ENCODE data around the gene WSB1.

DNA sequence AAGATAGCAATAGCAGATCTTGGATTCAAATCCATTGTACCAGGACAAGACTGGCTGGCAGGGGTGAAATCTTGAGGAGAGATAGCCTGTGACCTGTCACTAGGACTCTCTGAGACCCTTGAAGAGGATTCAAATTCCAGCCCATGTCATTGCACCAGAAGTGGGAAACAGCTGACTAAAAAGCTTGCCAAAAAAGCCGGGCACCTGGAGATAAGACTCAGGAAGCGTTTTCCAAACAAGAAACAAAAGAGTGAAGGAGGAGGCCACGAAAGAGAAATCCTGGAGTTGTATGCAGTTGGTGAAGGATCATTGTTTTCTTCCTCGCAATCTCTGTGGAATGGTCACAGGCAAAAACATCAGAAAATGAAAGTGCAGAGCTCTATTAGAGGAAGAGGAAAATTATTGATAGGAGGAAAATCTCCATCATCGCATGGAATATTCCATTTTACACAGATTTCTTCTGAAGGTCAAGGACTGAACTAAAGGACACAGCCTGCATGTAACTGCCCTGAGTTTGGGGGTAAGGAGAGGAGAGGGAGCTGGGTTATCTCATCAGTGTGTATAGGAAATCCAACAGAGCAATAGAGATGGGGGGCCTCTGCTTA, 9.0 kb upstream of the WSB1 start:
- TF ChIP-seq, protein P1, sequence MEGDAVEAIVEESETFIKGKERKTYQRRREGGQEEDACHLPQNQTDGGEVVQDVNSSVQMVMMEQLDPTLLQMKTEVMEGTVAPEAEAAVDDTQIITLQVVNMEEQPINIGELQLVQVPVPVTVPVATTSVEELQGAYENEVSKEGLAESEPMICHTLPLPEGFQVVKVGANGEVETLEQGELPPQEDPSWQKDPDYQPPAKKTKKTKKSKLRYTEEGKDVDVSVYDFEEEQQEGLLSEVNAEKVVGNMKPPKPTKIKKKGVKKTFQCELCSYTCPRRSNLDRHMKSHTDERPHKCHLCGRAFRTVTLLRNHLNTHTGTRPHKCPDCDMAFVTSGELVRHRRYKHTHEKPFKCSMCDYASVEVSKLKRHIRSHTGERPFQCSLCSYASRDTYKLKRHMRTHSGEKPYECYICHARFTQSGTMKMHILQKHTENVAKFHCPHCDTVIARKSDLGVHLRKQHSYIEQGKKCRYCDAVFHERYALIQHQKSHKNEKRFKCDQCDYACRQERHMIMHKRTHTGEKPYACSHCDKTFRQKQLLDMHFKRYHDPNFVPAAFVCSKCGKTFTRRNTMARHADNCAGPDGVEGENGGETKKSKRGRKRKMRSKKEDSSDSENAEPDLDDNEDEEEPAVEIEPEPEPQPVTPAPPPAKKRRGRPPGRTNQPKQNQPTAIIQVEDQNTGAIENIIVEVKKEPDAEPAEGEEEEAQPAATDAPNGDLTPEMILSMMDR (IDR thresholded peaks at IDR 0.05): no peak
- TF ChIP-seq YY1 (IDR thresholded peaks at IDR 0.05; ENCODE audit: low read depth) (no peak), CHD2 (IDR thresholded peaks at IDR 0.05; ENCODE audit: low read length, partially characterized antibody) (no peak), FOXJ3 (CRISPR knock-in tag; IDR thresholded peaks at IDR 0.05) (no peak), TAF1 (IDR thresholded peaks at IDR 0.05; ENCODE audit: borderline replicate concordance, low read depth, low read length) (no peak)
- TF ChIP-seq, protein P2, sequence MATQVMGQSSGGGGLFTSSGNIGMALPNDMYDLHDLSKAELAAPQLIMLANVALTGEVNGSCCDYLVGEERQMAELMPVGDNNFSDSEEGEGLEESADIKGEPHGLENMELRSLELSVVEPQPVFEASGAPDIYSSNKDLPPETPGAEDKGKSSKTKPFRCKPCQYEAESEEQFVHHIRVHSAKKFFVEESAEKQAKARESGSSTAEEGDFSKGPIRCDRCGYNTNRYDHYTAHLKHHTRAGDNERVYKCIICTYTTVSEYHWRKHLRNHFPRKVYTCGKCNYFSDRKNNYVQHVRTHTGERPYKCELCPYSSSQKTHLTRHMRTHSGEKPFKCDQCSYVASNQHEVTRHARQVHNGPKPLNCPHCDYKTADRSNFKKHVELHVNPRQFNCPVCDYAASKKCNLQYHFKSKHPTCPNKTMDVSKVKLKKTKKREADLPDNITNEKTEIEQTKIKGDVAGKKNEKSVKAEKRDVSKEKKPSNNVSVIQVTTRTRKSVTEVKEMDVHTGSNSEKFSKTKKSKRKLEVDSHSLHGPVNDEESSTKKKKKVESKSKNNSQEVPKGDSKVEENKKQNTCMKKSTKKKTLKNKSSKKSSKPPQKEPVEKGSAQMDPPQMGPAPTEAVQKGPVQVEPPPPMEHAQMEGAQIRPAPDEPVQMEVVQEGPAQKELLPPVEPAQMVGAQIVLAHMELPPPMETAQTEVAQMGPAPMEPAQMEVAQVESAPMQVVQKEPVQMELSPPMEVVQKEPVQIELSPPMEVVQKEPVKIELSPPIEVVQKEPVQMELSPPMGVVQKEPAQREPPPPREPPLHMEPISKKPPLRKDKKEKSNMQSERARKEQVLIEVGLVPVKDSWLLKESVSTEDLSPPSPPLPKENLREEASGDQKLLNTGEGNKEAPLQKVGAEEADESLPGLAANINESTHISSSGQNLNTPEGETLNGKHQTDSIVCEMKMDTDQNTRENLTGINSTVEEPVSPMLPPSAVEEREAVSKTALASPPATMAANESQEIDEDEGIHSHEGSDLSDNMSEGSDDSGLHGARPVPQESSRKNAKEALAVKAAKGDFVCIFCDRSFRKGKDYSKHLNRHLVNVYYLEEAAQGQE (IDR thresholded peaks at IDR 0.05; ENCODE audit: low read depth, low read length): no peak
- TF ChIP-seq, protein P3, sequence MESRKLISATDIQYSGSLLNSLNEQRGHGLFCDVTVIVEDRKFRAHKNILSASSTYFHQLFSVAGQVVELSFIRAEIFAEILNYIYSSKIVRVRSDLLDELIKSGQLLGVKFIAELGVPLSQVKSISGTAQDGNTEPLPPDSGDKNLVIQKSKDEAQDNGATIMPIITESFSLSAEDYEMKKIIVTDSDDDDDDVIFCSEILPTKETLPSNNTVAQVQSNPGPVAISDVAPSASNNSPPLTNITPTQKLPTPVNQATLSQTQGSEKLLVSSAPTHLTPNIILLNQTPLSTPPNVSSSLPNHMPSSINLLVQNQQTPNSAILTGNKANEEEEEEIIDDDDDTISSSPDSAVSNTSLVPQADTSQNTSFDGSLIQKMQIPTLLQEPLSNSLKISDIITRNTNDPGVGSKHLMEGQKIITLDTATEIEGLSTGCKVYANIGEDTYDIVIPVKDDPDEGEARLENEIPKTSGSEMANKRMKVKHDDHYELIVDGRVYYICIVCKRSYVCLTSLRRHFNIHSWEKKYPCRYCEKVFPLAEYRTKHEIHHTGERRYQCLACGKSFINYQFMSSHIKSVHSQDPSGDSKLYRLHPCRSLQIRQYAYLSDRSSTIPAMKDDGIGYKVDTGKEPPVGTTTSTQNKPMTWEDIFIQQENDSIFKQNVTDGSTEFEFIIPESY (IDR thresholded peaks at IDR 0.05; ENCODE audit: borderline replicate concordance, low read depth): no peak
